Naive B cell (primary cell): ENCODE results near the gene NPDC1. TPM values are rescaled to one million over a fixed set of nuclear protein-coding genes. Genes with fewer than 3 reads are reported as not detected.
"Not testable (repeated sequence)": the region's sequence is repeated elsewhere in the genome, so short reads cannot be mapped to it uniquely, and the experiment has no call there.

Experiments used
- ATAC-seq, 2 donors: fragments of 150-1000 bp; cut with Tn5 transposase; 2 replicates each; pipeline ENCODE4 v1.10.0; 2021; ENCODE audit warnings: low read depth in 2 of 2, mild to moderate bottlenecking in 2 of 2, moderate library complexity in 2 of 2
- DNase-seq: peaks from one replicate; pipeline ENCODE4 v3.0.0; 2022
- H3K27ac Mint-ChIP-seq, 6 donors: one replicate each; pipeline ENCODE4 v1.8.0; 2020 to 2022; ENCODE audit warnings: mild to moderate bottlenecking in 6 of 6, mixed read lengths in 6 of 6, moderate library complexity in 5 of 6, inconsistent platforms in 2 of 6
- H3K27me3 Mint-ChIP-seq, 3 donors: one replicate each; pipeline ENCODE4 v1.8.0; 2021 to 2022; ENCODE audit warnings: mixed read lengths in 3 of 3, mild to moderate bottlenecking in 1 of 3
- H3K36me3 Mint-ChIP-seq, 2 donors: one replicate each; pipeline ENCODE4 v1.8.0; 2020 to 2022; ENCODE audit warnings: mixed read lengths in 2 of 2, inconsistent platforms in 1 of 2, mild to moderate bottlenecking in 1 of 2
- H3K4me1 Mint-ChIP-seq, 3 donors: one replicate each; pipeline ENCODE4 v1.8.0; 2020 to 2022; ENCODE audit warnings: mixed read lengths in 3 of 3, inconsistent platforms in 1 of 3, mild to moderate bottlenecking in 1 of 3, moderate library complexity in 1 of 3
- H3K4me3 Mint-ChIP-seq, 8 donors: one replicate each; pipeline ENCODE4 v1.8.0; 2020 to 2022; ENCODE audit warnings: mild to moderate bottlenecking in 8 of 8, mixed read lengths in 8 of 8, moderate library complexity in 8 of 8, inconsistent platforms in 2 of 8
- H3K9me3 Mint-ChIP-seq, 7 donors: one replicate each; pipeline ENCODE4 v1.8.0; 2020 to 2022; ENCODE audit warnings: mixed read lengths in 7 of 7, mild to moderate bottlenecking in 5 of 7, inconsistent platforms in 2 of 7, moderate library complexity in 1 of 7
- polyA plus RNA-seq, 6 donors: library from polyadenylated mRNA; unstranded; fragments of 300-500 nt; fragmentation: Illumina TruSeq; gene quantifications; one replicate each; pipeline ENCODE4 v1.2.3, GENCODE V29; 2021; ENCODE audit warnings: low read depth in 6 of 6

The NPDC1 gene
- polyA plus RNA-seq, 6 donors from 2014 or later, result 0.68 TPM; not detected in 5

GRCh38 chr9:137069508-137070091 lies 23.6 kb upstream of the NPDC1 start:
- peak overlapping the region; percentile 9 to 42 (median 32) for H3K4me3 Mint-ChIP-seq
- H3K9me3 Mint-ChIP-seq, result no peaks in the 10 kb centered on the region
- no peaks in the 10 kb centered on the region for H3K36me3 Mint-ChIP-seq
- ATAC-seq, result no peak
- H3K27ac Mint-ChIP-seq, result no peak overlapping the region
- no peak for DNase-seq
- peaks cover 17 to 19% (median 18%) of the 10 kb centered on the region in 3 donors for H3K4me1 Mint-ChIP-seq
- peaks cover 0 to 5% (median 0%) of the 10 kb centered on the region in 3 donors for H3K27me3 Mint-ChIP-seq

- Mint-ChIP-seq H3K4me1 (peaks cover 17 to 24% (median 20%) of the 10 kb centered on the region in 3 donors), H3K27me3 (peaks cover 0 to 10% (median 0%) of the 10 kb centered on the region in 3 donors), H3K36me3 (no peaks in the 10 kb centered on the region), H3K27ac (peak overlapping the region in 1 of 6 donors; percentile 20), H3K9me3 (no peaks in the 10 kb centered on the region), H3K4me3 (peak overlapping the region in 6 of 8 donors; percentile 12 to 66 (median 36))
- DNase-seq (no peak), ATAC-seq (no peak)
These were observed 22.8 kb upstream of the NPDC1 start for GRCh38 chr9:137068539-137069507.

DNA sequence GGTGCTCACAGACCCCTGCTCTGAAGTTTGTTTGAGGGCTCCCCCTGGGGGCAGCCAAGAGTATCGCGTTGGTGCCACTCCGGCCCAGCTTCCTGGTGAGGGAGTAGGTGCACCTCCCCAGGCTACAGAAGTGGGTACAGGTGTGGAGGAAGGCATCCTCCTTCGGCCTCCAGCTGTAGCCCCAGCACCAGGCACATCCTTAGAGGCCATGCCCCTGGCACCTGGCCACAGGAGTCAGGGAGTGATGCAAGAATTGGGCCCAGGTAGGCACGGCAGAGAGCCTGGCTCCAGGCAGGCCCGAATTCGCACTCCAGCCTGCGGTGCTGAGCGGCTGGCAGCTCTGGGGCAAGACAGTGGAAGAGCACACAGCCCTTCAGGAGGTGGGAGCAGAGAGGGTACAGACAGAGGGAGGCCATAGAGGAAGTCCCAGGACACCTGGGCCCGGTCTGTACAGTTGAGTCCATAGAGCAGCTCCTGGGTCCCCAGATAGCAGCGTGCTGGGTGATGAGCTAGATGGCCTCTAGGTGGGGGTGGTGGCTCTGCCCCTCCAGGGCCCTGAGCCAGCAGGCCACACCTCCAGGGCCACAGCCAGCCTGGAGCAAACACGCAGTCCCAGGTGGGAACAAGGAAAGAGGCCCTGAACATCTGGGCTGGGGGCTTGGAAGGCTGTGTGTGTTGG lies 22.0 kb upstream of the NPDC1 start:
- Mint-ChIP-seq H3K4me1 (peaks cover 17 to 24% (median 20%) of the 10 kb centered on the region in 3 donors), H3K27ac (peak overlapping the region in 5 of 6 donors; percentile 39 to 94 (median 81)), H3K4me3 (peak overlapping the region in 7 of 8 donors; percentile 12 to 78 (median 70)), H3K27me3 (peaks cover 0 to 11% (median 0%) of the 10 kb centered on the region in 3 donors), H3K9me3 (no peaks in the 10 kb centered on the region), H3K36me3 (no peaks in the 10 kb centered on the region)
- DNase-seq (peak; percentile 87), ATAC-seq (peak; percentile 61 to 67)

DNA sequence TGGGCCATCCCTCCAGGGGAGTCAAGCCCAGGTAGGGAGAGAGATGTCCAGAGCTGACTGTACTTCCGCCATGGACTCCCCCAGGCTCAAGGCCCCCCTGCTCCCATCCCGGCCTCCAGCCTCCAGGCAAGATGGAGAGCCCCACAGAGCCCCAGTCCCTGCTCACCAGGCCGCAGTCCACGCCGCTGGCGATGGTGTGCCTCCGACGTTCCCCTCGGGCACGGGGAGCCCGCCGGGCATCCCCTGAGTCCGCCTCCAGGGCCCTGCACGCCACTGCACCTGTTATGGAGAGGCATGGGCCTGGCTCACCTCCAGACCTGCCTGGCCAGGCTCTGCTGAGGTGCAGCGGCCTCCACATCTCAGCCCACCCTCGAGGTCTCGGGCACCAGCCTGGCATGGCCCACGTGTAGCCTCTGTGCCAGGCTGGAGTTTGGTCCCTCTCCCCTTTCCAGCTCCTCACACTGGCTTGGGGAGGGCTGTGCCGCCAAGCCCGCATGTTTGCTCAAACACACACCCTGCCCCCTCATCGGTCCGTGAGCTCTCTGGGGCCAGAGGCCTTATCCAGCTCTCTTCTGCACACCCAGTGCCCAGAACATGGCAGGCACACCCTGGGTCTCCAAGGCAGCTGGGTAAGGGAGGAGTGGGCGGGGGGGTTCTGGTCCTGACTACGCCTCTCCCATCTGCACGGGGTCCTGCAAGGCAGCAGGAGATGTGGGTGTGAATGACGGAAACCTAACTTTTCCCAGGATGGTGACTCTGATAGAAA lies 20.3 kb upstream of the NPDC1 start:
- Mint-ChIP-seq H3K4me1 (peaks cover 10 to 21% (median 15%) of the 10 kb centered on the region in 3 donors), H3K27me3 (peaks cover 0 to 11% (median 0%) of the 10 kb centered on the region in 3 donors), H3K9me3 (no peaks in the 10 kb centered on the region), H3K4me3 (no peak overlapping the region), H3K27ac (peak overlapping the region in 1 of 6 donors; percentile 80), H3K36me3 (no peaks in the 10 kb centered on the region)
- DNase-seq (no peak), ATAC-seq (no peak)

GRCh38 chr9:137065336-137065967 lies 19.5 kb upstream of the NPDC1 start:
- Mint-ChIP-seq H3K9me3 (no peaks in the 10 kb centered on the region), H3K27me3 (peaks cover 0 to 11% (median 0%) of the 10 kb centered on the region in 3 donors), H3K36me3 (no peaks in the 10 kb centered on the region), H3K4me1 (peaks cover 5 to 13% (median 10%) of the 10 kb centered on the region in 3 donors), H3K4me3 (no peak overlapping the region), H3K27ac (no peak overlapping the region)
- DNase-seq, result no peak
- no peak for ATAC-seq

GRCh38 chr9:137064880-137065164 lies 18.8 kb upstream of the NPDC1 start:
- no peak for ATAC-seq
- no peaks in the 10 kb centered on the region for H3K36me3 Mint-ChIP-seq
- H3K27ac Mint-ChIP-seq, result no peak overlapping the region
- DNase-seq, result no peak
- H3K4me3 Mint-ChIP-seq, result no peak overlapping the region
- H3K4me1 Mint-ChIP-seq, result peaks cover 5 to 12% (median 10%) of the 10 kb centered on the region in 3 donors
- peaks cover 0 to 11% (median 0%) of the 10 kb centered on the region in 3 donors for H3K27me3 Mint-ChIP-seq
- H3K9me3 Mint-ChIP-seq, result no peaks in the 10 kb centered on the region

- Mint-ChIP-seq H3K4me1 (peaks cover 5 to 12% (median 10%) of the 10 kb centered on the region in 3 donors), H3K27ac (no peak overlapping the region)
These were observed 18.3 kb upstream of the NPDC1 start for GRCh38 chr9:137064027-137064879.

GRCh38 chr9:137063311-137064026 lies 17.5 kb upstream of the NPDC1 start:
- DNase-seq (no peak), ATAC-seq (no peak)
- no peak overlapping the region for H3K4me3 Mint-ChIP-seq

More at GRCh38 chr9:137064027-137064879, 18.3 kb upstream of the NPDC1 start:
- no peaks in the 10 kb centered on the region for H3K36me3 Mint-ChIP-seq
- DNase-seq (peak; percentile 36), ATAC-seq (no peak)
- no peak overlapping the region for H3K4me3 Mint-ChIP-seq
- peaks cover 0 to 11% (median 0%) of the 10 kb centered on the region in 3 donors for H3K27me3 Mint-ChIP-seq
- H3K9me3 Mint-ChIP-seq, result no peaks in the 10 kb centered on the region

GRCh38 chr9:137062798-137063197 lies 16.8 kb upstream of the NPDC1 start:
- H3K27me3 Mint-ChIP-seq, H3K9me3 Mint-ChIP-seq, H3K4me3 Mint-ChIP-seq, DNase-seq, H3K36me3 Mint-ChIP-seq, H3K4me1 Mint-ChIP-seq, ATAC-seq: not testable (repeated sequence)
- H3K27ac Mint-ChIP-seq, result peak overlapping the region in 1 of 6 donors; percentile 50

More at GRCh38 chr9:137063311-137064026, 17.5 kb upstream of the NPDC1 start:
- Mint-ChIP-seq H3K36me3 (no peaks in the 10 kb centered on the region), H3K4me1 (peaks cover 5 to 12% (median 10%) of the 10 kb centered on the region in 3 donors), H3K27ac (no peak overlapping the region), H3K9me3 (no peaks in the 10 kb centered on the region), H3K27me3 (peaks cover 0 to 11% (median 0%) of the 10 kb centered on the region in 3 donors)

DNA sequence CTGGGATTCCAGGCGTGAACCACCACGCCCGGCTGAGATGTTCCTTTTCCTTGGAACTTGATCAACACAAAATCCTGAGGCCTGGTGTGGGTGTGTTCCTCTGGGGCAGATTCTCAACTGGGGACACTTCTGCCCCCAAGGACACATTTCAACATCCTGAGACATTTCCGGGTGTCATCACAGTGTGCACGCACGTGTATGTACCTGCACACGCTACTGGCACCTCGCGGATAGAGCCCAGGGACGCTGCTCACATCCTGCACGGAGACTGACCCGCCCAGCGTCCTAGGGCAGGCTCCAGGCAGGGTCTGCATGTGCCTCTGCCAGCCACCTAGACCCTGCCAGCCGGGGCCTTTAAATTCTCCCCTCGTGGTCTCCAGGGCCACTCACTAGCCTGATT lies 16.4 kb upstream of the NPDC1 start:
- Mint-ChIP-seq H3K4me1 (peaks cover 0 to 5% (median 4%) of the 10 kb centered on the region in 3 donors), H3K9me3 (no peaks in the 10 kb centered on the region), H3K27ac (peak overlapping the region in 1 of 6 donors; percentile 50), H3K4me3 (no peak overlapping the region), H3K36me3 (no peaks in the 10 kb centered on the region), H3K27me3 (peaks cover 0 to 6% (median 0%) of the 10 kb centered on the region in 3 donors)
- DNase-seq, result no peak
- no peak for ATAC-seq

DNA sequence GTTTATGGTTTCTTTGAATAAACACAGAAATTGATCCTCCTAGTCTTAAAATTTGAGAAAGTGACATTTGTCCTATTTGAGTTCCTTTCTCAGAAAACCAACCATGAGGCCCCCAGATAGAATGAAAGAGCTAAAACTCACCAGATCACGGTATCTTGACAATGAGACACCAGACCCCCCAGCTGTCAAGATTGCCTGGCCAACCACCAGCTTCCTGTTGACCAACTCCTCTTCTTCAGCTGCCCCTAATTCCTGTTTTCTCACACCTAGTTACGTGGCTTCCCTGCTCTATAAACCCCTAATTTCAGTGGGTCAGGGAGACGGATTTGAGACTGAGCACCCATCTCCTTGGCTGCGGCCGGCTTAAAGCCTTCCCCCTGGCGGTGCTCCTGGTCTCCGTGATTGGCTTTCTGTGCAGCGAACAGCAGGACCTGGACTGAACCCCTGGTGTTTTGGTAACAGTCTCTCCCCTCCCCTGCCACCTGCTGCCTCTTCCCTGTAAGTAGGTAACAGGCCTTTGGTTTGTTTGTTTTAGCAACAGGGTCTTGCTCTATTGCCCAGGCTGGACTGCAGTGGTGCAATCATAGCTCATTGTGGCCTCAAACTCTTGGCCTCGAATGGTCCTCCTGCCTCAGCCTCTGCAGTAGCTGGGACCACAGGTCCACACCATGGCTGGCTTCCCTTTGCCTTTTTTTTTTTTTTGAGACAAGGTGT lies 12.7 kb upstream of the NPDC1 start:
- no peak for DNase-seq
- H3K9me3 Mint-ChIP-seq, result no peaks in the 10 kb centered on the region
- ATAC-seq, result no peak
- H3K36me3 Mint-ChIP-seq, result no peaks in the 10 kb centered on the region
- H3K4me1 Mint-ChIP-seq, result no peaks in the 10 kb centered on the region
- H3K27ac Mint-ChIP-seq, result peak overlapping the region in 1 of 6 donors; percentile 44
- H3K4me3 Mint-ChIP-seq, result no peak overlapping the region
- no peaks in the 10 kb centered on the region for H3K27me3 Mint-ChIP-seq
